DMS53 treated with DMSO at 0.1 percent for 48 hours (cell line): ENCODE results near the gene RNF222.

ENCODE experiments used
- DNase-seq: peaks from one replicate; lab custom pipeline; 2025; ENCODE audit not compliant: unreplicated experiment; lab: John Stamatoyannopoulos, UW

Gene RNF222

GRCh38 chr17:8397636-8398035 lies at the start of gene RNF222:
TSS of gene RNF222 (minus strand) at chr17:8397827. CDS start at chr17:8393461, 4,366 bp downstream.
- peak; percentile 14 for DNase-seq

GRCh38 chr17:8445536-8445935 lies 47.9 kb upstream of the RNF222 start:
- DNase-seq, result no peak

GRCh38 chr17:8444494-8444893 lies 46.9 kb upstream of the RNF222 start:
- no peak for DNase-seq

DNA sequence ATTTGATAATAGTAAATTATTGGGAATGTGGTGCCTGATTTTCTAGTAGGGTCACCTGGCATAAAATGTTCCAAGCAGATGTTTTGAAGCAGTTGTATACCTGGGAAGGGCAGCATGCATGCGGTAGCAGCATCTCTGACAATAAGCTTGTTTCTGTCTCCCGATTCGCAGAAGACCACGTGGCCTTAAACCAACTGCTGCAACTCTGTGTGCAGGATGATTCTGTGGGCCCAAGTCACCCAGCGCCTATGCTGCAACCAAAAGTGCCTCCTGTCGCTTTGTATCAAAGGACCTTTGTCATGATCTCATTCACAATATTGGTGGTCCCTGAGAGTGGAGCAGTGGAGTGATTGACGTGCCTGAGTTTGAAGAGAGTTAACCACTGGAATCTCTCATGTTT lies 46.1 kb upstream of the RNF222 start:
- DNase-seq, result no peak

DNA sequence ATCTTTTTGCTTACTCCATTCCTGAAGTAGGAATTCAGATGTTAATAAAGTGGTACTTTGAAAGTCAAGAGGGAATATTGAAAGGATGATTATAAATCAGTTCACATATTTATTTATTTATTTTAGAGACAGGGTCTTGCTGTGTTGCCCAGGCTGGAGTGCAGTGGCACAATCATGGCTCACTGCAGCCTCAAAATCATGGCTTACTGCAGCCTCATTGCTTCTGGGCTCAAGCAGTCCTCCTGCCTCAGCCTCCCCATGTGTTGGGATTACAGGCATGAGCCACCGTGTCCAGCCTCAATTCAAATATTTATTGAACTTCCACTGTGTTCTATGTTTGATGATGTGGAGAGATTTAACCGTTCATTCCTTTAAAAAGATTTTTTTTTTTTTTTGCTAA lies 44.7 kb upstream of the RNF222 start:
- DNase-seq, result no peak

DNA sequence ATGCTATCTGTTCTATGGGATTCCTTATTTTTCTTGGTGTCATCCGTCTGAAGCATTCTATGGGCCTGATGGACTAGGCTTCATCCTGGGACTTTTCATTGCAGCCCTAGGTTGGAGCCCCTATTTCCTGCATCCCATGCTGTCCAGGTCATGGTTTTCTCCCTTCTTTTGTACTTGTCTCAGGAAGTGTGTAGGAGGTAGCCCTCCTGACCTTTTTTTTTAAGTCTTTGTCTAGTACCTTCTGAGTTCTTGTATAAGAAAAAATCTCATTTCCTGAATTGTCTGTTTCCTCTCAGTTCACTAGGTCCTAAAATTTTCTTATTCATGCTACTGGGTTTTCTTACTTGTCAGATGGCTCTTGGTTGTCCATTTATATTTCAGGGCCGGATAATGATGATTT lies 44.1 kb upstream of the RNF222 start:
- no peak for DNase-seq

GRCh38 chr17:8439681-8440080 lies 42.1 kb upstream of the RNF222 start:
- no peak for DNase-seq

GRCh38 chr17:8438441-8438840 lies 40.8 kb upstream of the RNF222 start:
- no peak for DNase-seq

GRCh38 chr17:8436844-8437171 lies 39.2 kb upstream of the RNF222 start:
- DNase-seq, result no peak

DNA sequence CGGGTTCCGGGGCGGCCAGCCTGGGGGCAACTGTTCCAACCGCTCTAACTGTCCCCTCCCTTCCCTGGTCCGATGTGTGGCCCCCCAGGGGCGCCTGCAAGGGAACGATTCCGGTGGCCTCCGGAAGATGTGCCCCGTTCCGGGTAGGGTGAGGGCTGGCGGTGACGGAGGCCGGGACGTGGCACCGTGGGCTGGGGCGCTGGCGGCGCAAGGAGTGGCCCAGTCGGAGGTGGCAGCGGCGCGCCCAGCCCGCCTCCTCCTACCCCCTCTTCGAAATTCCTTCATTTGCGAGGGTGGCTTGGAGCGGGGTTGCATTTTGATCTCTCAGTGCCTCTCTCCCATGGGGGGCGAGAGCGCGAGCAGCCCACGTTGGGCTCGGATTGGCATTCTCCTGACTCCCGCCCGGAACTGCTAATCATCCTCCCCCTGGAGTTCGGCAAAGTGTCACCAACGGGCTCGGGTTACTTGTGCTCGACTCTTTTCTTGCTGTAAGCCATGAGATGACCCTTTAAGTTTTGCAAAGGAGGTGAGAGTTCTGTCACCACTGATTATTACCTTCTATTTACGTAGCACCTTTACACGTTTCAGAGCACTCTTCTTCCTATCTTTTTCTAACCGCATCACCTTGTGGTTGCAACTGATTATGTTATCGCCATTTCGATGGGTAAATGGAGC lies 38.7 kb upstream of the RNF222 start:
- DNase-seq, result peak; percentile 30

- DNase-seq, result peak; percentile 97
These were observed 37.9 kb upstream of the RNF222 start, which contains the start of gene NDEL1 for GRCh38 chr17:8435245-8436168. TSS of gene NDEL1 (plus strand) at chr17:8435884. CDS start at chr17:8444272, 8,388 bp downstream.

- no peak for DNase-seq
These were observed 33.3 kb upstream of the RNF222 start for GRCh38 chr17:8430966-8431365.

DNA sequence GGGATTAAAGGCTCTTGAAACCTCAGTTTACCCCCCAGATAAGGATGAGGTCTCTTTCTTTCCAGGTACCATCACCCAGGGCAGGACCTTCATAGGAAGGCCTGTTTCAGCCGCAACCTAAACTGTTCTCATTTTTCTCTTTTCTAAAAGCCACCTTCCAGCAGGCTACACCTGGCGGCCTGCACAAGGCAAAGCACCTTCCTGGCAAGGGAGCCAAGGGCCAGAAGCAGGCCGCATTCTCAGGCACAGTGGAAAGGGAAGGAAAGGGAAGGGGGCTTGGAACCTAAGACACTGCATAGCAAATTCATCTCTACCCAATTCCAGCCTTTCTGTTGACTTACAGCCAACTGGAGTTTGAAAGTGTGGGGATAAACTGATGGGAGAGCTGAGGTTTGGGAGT lies 29.2 kb upstream of the RNF222 start:
- no peak for DNase-seq

DNA sequence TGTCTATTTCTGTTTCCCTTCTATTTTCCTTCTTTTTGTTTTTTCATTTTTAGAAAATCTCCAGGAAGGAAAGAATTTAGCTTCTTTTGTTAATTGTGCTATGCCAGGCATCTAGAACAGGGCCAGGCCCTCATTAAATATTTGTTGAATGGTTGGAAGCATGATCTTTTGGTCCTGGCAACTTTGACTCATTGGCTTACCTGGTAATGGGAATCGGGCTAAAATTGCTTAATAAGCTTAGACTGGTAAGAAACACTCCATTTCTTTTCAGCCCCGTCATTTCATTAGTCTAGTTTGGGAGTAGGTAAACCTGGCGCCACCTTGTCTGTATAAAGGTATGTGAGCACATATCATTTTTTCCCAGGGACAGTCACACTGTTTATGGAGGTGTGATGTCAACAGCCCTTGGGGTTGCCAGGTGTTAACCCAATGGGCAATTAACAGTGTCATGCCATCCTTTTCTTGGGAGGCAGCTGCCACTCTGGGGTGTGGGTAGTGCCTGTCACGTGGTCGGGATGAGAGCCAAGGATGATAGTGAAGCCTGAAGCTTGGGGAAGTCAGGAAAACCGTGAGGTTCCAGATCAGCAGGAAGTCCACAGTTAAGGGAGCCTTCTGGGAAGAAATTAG lies 28.6 kb upstream of the RNF222 start:
- no peak for DNase-seq

- DNase-seq, result no peak
These were observed 23.9 kb upstream of the RNF222 start for GRCh38 chr17:8421571-8421970.

GRCh38 chr17:8420041-8420934 lies 22.7 kb upstream of the RNF222 start:
- peak; percentile 93 for DNase-seq

DNA sequence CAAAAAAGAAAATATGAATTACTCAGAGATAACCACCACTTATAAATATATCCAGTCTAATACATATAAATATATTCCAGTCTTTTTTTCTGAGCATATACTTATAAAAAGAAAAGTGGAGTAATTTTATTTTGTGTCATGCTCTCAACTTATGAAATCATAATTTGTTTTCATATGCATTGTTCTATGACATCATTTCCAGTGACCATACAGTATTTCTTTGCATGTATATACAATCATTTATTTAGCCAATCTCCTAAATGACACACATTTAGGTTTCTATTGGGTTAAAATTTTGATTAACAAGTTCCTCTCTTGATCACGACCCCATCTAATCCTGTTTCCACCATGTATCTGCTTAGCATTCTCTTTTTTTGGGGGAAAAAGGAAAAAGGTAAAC lies 21.7 kb upstream of the RNF222 start:
- DNase-seq, result no peak

DNA sequence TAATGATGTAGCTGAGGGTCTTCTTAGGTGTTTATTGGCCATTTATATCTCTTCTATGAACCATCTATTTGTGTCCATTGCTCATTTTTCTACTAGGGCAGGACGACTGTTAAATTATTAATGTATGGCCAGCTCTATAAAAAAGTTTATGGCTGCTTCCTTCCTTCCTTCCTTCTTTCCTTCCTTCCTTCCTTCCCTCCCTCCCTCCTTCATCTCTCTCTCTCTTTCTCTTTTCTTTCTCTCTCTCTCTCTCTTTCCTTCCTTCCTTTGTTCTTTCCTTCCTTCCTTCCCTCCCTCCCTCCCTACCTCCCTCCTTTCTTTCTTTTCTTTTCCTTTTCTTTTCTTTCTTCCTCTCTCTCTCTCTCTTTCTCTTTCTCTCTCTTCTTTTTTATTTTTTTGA lies 20.8 kb upstream of the RNF222 start:
- DNase-seq, result no peak

- no peak for DNase-seq
These were observed 20.2 kb upstream of the RNF222 start for GRCh38 chr17:8417806-8418205.

DNA sequence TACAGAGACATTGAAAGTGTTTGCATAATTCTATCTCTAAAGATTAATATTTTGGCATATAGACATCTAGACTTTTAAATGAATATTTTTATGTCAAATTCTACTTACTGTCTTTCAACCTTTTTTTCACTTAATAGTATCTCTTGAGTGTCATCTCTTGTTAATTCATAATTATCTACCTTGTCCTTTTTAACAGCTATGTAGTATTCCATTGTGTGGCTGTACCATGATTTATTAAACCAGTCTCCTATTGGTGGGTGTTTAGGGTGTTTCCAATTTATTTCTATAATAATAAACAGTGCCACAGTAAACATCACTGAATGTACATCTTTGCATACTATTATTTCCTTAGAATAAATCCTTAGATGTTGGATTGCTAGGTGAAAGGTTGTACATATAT lies 16.3 kb upstream of the RNF222 start:
- no peak for DNase-seq

GRCh38 chr17:8413328-8413727 lies 15.7 kb upstream of the RNF222 start:
- no peak for DNase-seq
